Ramos (cell line): ENCODE data around the gene C9orf57.
"Not testable (repeated sequence)": the region's sequence is repeated elsewhere in the genome, so short reads cannot be mapped to it uniquely, and the experiment has no call there.

ENCODE experiments used
- in situ Hi-C: fragments of 300-500 bp; cut with MboI; formaldehyde crosslinking; loops from one replicate; pipeline ENCODE4 v1.14.3; 2022; ENCODE audit warnings: low sequenced_read_pairs; ENCODE audit not compliant: unreplicated experiment

C9orf57 gene

GRCh38 chr9:72030767-72031166, 29.6 kb downstream of the C9orf57 start:
- in situ Hi-C loops, result loop anchor here (25.0 kb wide), 2 partner anchors 557 to 743 kb away; no protein-coding TSS in a partner anchor

- in situ Hi-C loops, result loop anchor here (5.0 to 25.0 kb wide), 4 partner anchors 223 to 743 kb away; no protein-coding TSS in a partner anchor
These were observed 30.4 kb downstream of the C9orf57 start for GRCh38 chr9:72029986-72030385.

- in situ Hi-C loops, result loop anchor here (5.0 to 25.0 kb wide), 4 partner anchors 219 to 739 kb away; no protein-coding TSS in a partner anchor
These were observed 34.5 kb downstream of the C9orf57 start for GRCh38 chr9:72025906-72026305.

- in situ Hi-C loops, result loop anchor here (10.0 kb wide), 1 partner anchor 419 kb away; no protein-coding TSS in a partner anchor
These were observed 36.8 kb downstream of the C9orf57 start for GRCh38 chr9:72023596-72023995.

- in situ Hi-C loops, result loop anchor here (10.0 kb wide), 1 partner anchor 418 kb away; no protein-coding TSS in a partner anchor
These were observed 37.6 kb downstream of the C9orf57 start for GRCh38 chr9:72022841-72023240.

GRCh38 chr9:72013292-72013760, 47.1 kb downstream of the C9orf57 start:
- in situ Hi-C loops, result no loop called here

GRCh38 chr9:72012646-72013045, 47.8 kb downstream of the C9orf57 start:
- in situ Hi-C loops, result no loop called here

- in situ Hi-C loops, result not testable (repeated sequence)
These were observed 52.7 kb downstream of the C9orf57 start for GRCh38 chr9:72007726-72008125.

GRCh38 chr9:72006501-72006900, 53.9 kb downstream of the C9orf57 start:
- in situ Hi-C loops, result no loop called here

GRCh38 chr9:72005451-72005850, 55.0 kb downstream of the C9orf57 start:
- in situ Hi-C loops, result no loop called here
